ENCODE data around the gene GDPD5. TPM values are rescaled to one million over a fixed set of nuclear protein-coding genes. Genes with fewer than 3 reads are reported as not detected.

The GDPD5 gene
- total and polyA plus RNA-seq, 9 donors = 3.8 to 15.8 (median 8.1) TPM

DNA sequence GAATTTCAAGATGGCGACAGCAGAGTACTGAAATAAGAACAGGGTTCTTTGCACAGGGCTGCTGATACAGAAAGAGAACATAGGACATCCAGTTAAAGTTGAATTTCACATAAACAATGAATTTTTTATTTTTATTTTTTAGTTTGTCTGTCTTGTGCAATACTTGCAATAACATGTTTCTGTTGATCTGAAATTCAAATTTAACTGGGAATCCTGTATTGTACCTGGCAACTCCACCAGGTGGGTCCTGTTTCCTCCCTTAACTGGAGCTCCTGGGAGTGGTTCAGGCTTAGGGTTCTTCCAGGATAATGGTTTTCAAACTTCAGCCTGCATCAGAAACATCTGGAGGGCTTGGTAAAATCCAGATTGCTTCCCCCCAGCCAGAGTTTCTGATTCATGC lies 21.4 kb upstream of the GDPD5 start:
- DNase-seq = no peak
- Histone ChIP-seq H3K4me3 (no peak overlapping the region), H3K9me3 (no peaks in the 10 kb centered on the region), H3K36me3 (no peaks in the 10 kb centered on the region), H3K4me1 (ENCODE audit: insufficient read depth) (peaks cover 4% of the 10 kb centered on the region), H3K27me3 (no peaks in the 10 kb centered on the region), H3K27ac (no peak overlapping the region)
- TF ChIP-seq, protein P1, sequence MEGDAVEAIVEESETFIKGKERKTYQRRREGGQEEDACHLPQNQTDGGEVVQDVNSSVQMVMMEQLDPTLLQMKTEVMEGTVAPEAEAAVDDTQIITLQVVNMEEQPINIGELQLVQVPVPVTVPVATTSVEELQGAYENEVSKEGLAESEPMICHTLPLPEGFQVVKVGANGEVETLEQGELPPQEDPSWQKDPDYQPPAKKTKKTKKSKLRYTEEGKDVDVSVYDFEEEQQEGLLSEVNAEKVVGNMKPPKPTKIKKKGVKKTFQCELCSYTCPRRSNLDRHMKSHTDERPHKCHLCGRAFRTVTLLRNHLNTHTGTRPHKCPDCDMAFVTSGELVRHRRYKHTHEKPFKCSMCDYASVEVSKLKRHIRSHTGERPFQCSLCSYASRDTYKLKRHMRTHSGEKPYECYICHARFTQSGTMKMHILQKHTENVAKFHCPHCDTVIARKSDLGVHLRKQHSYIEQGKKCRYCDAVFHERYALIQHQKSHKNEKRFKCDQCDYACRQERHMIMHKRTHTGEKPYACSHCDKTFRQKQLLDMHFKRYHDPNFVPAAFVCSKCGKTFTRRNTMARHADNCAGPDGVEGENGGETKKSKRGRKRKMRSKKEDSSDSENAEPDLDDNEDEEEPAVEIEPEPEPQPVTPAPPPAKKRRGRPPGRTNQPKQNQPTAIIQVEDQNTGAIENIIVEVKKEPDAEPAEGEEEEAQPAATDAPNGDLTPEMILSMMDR (IDR thresholded peaks at IDR 0.05) = no peak
- TF ChIP-seq POLR2A (IDR thresholded peaks at IDR 0.05) = no peak
- intact Hi-C loops (cut with DNase I) = loop anchor here (5.0 to 10.0 kb wide), 6 partner anchors 35 to 268 kb away; partner anchors contain the start of genes MAP6 (in 2 of the 4), DGAT2 (in 1 of the 4) and UVRAG (in 1 of the 4)
- 93 to 99% (median 94%) methylated on average over 1 of the region's 1 CpG for WGBS, 3 donors

DNA sequence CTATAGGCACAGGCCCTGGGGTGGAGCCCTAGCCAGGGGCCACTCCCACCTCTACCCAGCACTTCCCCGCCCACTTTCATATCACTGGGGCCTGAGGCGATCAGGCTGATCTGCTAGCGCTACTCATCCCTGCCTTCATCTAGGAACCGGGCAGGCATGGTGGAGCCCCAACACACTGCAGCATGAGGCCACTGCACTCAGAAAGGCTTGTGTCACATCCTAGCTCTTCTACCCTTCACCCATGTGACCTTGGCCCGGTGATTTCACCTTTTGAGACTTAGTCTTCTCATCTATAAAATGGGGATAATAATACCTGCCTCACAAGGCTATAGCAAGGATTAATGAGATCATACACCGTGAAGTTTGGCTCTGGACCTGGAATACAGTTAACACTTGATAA lies 18.1 kb upstream of the GDPD5 start:
- Histone ChIP-seq H3K36me3 (no peaks in the 10 kb centered on the region), H3K27ac (no peak overlapping the region), H3K4me3 (no peak overlapping the region), H3K9me3 (no peaks in the 10 kb centered on the region), H3K27me3 (no peaks in the 10 kb centered on the region), H3K4me1 (ENCODE audit: insufficient read depth) (peaks cover 14% of the 10 kb centered on the region)
- DNase-seq = no peak
- WGBS, 3 donors = 92 to 94% (median 92%) methylated on average over 6 of the region's 6 CpGs
- intact Hi-C loops (cut with DNase I) = loop anchor here in 3 of 4 donors (10.0 kb wide), 3 partner anchors 121 to 271 kb away; partner anchors contain the start of genes MAP6 (in 2 of the 3) and UVRAG (in 1 of the 3)
- TF ChIP-seq EP300 (IDR thresholded peaks at IDR 0.05) = no peak
- TF ChIP-seq, protein P1 (IDR thresholded peaks at IDR 0.05) = no peak
- TF ChIP-seq POLR2A (IDR thresholded peaks at IDR 0.05) = no peak

DNA sequence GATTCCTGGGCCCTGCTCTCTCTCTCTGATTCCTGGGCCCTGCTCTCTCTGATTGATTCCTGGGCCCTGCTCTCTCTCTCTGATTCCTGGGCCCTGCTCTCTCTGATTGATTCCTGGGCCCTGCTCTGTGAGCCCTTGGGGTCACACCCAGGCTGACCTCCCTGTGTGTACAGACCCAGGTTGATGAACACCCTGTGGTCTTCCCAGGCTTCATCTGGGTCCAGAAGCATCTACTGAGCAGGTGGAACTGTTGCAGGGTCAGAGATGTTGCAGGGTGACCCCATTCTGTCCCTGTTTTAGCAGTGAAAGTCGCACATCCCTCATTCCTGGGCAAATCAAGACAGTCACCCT lies 16.3 kb upstream of the GDPD5 start:
- H3K4me1 ChIP-seq (ENCODE audit: insufficient read depth) = peaks cover 16% of the 10 kb centered on the region
- intact Hi-C loops (cut with DNase I) = loop anchor here in 3 of 4 donors (10.0 kb wide), 3 partner anchors 123 to 273 kb away; partner anchors contain the start of genes MAP6 (in 2 of the 3) and UVRAG (in 1 of the 3)
- no peak overlapping the region for H3K27ac ChIP-seq
- TF ChIP-seq EP300 (IDR thresholded peaks at IDR 0.05) (no peak), POLR2A (IDR thresholded peaks at IDR 0.05) (no peak)
- TF ChIP-seq, protein P1 (IDR thresholded peaks at IDR 0.05) = no peak
- 88 to 100% (median 88%) methylated on average over 1 of the region's 1 CpG for WGBS, 3 donors
- H3K27me3 ChIP-seq = no peaks in the 10 kb centered on the region
- no peak for DNase-seq
- H3K9me3 ChIP-seq = no peaks in the 10 kb centered on the region
- no peak overlapping the region for H3K4me3 ChIP-seq
- no peaks in the 10 kb centered on the region for H3K36me3 ChIP-seq

DNA sequence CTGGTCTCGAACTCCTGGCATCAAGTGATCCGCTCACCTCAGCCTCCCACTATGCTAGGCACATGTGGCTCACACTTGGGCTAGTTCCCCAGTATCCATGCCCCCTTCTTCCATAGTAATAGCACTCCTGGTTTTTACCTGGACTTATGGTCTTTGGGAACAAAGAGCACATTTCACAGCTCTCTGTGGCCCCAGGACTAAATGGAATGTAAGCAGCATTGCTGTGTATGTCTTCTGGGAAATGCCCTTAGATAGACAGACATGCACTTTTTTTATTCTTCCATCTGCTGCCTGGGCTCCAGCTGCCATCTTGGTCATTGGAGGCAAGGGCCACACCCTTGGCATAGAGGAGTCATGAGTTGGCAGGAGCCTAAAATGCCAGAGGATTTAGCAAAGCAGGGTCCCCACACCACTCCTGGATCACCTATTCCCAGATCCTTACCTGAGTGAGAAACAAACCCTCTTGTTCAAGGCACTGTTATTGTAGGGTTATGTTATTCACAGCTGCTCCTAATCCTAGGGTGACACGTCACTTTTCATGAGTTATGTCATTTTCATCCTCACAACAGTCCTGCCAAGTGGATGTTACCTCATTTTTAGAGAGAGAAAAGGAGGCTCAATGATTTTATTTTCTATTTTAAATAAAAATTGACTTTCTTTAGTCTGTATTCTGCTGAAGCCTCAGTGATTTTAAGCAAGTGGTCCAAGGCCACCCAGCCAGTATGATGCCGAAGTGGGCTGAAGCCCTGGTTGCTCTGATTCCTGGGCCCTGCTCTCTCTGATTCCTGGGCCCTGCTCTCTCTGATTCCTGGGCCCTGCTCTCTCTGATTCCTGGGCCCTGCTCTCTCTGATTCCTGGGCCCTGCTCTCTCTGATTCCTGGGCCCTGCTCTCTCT lies 15.7 kb upstream of the GDPD5 start:
- Histone ChIP-seq H3K9me3 (no peaks in the 10 kb centered on the region), H3K27me3 (no peaks in the 10 kb centered on the region), H3K4me1 (ENCODE audit: insufficient read depth) (peaks cover 16% of the 10 kb centered on the region), H3K4me3 (no peak overlapping the region), H3K36me3 (no peaks in the 10 kb centered on the region), H3K27ac (no peak overlapping the region)
- 94 to 96% (median 96%) methylated on average over 4 of the region's 4 CpGs for WGBS, 3 donors
- no peak for TF ChIP-seq POLR2A (IDR thresholded peaks at IDR 0.05)
- no peak for TF ChIP-seq EP300 (IDR thresholded peaks at IDR 0.05)
- TF ChIP-seq, protein P1 (IDR thresholded peaks at IDR 0.05) = no peak
- DNase-seq = no peak
- intact Hi-C loops (cut with DNase I) = loop anchor here in 3 of 4 donors (10.0 kb wide), 3 partner anchors 123 to 273 kb away; partner anchors contain the start of genes MAP6 (in 2 of the 3) and UVRAG (in 1 of the 3)

Measured in ovary (tissue), 9 donors.